Measurements from ENCODE around the gene EIF6. TPM values are rescaled to one million over a fixed set of nuclear protein-coding genes. Genes with fewer than 3 reads are reported as not detected.

EIF6 gene
- total RNA-seq, 1 experiment from 2014 or later, result 180 TPM

- H3K36me3 ChIP-seq (ENCODE audit: insufficient read depth, low read length, poor library complexity, severe bottlenecking), result peaks cover 36% of the 10 kb centered on the region
- no TSS peak for BruUV-seq (replicated peaks)
- no peaks in the 10 kb centered on the region for H3K9me3 ChIP-seq (ENCODE audit: low read depth, low read length, poor library complexity, severe bottlenecking)
- DNase-seq (ENCODE audit: low spot score), result no peak
- POLR2A ChIA-PET (ENCODE audit: low non-redundant PET), result interaction anchor here (0.6 kb wide), 1 partner anchor 912 kb away, joined by 7 read pairs; no protein-coding TSS in a partner anchor
- peaks cover 13% of the 10 kb centered on the region for H3K4me1 ChIP-seq (ENCODE audit: insufficient read depth, low read length, poor library complexity, severe bottlenecking)
- TF ChIP-seq CTCF (conservative IDR thresholded peaks at IDR 0.05; ENCODE audit: low read depth, low read length) (no peak), EZH2 (IDR thresholded peaks at IDR 0.05; ENCODE audit: borderline replicate concordance, low read depth, low read length, poor library complexity, severe bottlenecking) (no peak)
- no peaks in the 10 kb centered on the region for H3K27me3 ChIP-seq (replicated peaks; ENCODE audit: insufficient read depth, low read depth, low read length, poor library complexity)
- intact Hi-C loops (cut with micrococcal nuclease; ENCODE audit: unreplicated experiment), result no loop called here
- no peak overlapping the region for H3K27ac ChIP-seq (ENCODE audit: low read depth, low read length, poor library complexity, severe bottlenecking)
- no peak overlapping the region for H3K4me3 ChIP-seq (ENCODE audit: low read depth, low read length, poor library complexity, severe bottlenecking)
- CTCF ChIA-PET, result interaction anchor here (0.5 kb wide), 1 partner anchor 160 kb away, joined by 4 read pairs; no protein-coding TSS in a partner anchor
Observed at GRCh38 chr20:35279533-35280174, 4.9 kb downstream of the EIF6 start.

GRCh38 chr20:35279040-35279439 is 5.5 kb downstream of the EIF6 start:
- Histone ChIP-seq H3K27me3 (replicated peaks; ENCODE audit: insufficient read depth, low read depth, low read length, poor library complexity) (no peaks in the 10 kb centered on the region), H3K9me3 (ENCODE audit: low read depth, low read length, poor library complexity, severe bottlenecking) (no peaks in the 10 kb centered on the region), H3K27ac (ENCODE audit: low read depth, low read length, poor library complexity, severe bottlenecking) (no peak overlapping the region), H3K4me1 (ENCODE audit: insufficient read depth, low read length, poor library complexity, severe bottlenecking) (peaks cover 13% of the 10 kb centered on the region), H3K36me3 (ENCODE audit: insufficient read depth, low read length, poor library complexity, severe bottlenecking) (peaks cover 36% of the 10 kb centered on the region), H3K4me3 (ENCODE audit: low read depth, low read length, poor library complexity, severe bottlenecking) (no peak overlapping the region)
- no peak for TF ChIP-seq CTCF (conservative IDR thresholded peaks at IDR 0.05; ENCODE audit: low read depth, low read length)
- TF ChIP-seq EZH2 (IDR thresholded peaks at IDR 0.05; ENCODE audit: borderline replicate concordance, low read depth, low read length, poor library complexity, severe bottlenecking), result no peak
- DNase-seq (ENCODE audit: low spot score), result no peak
- intact Hi-C loops (cut with micrococcal nuclease; ENCODE audit: unreplicated experiment), result no loop called here
- CTCF ChIA-PET, result interaction anchor here (0.5 kb wide), 1 partner anchor 160 kb away, joined by 4 read pairs; no protein-coding TSS in a partner anchor
- POLR2A ChIA-PET (ENCODE audit: low non-redundant PET), result no interaction called here
- BruUV-seq (replicated peaks), result no TSS peak

GRCh38 chr20:35277531-35278395 is 6.8 kb downstream of the EIF6 start, which contains the start of gene MMP24OS:
Gene MMP24OS, minus strand, starts transcription at chr20:35278122. Its CDS starts 193 bp downstream, at chr20:35277929.
- Histone ChIP-seq H3K4me3 (ENCODE audit: low read depth, low read length, poor library complexity, severe bottlenecking) (peak within 1 kb of the TSS; percentile 75), H3K9me3 (ENCODE audit: low read depth, low read length, poor library complexity, severe bottlenecking) (no peaks in the 10 kb centered on the region), H3K27me3 (replicated peaks; ENCODE audit: insufficient read depth, low read depth, low read length, poor library complexity) (no peaks in the 10 kb centered on the region), H3K36me3 (ENCODE audit: insufficient read depth, low read length, poor library complexity, severe bottlenecking) (peaks cover 34% of the 10 kb centered on the region), H3K27ac (ENCODE audit: low read depth, low read length, poor library complexity, severe bottlenecking) (peak within 1 kb of the TSS; percentile 87), H3K4me1 (ENCODE audit: insufficient read depth, low read length, poor library complexity, severe bottlenecking) (peaks cover 6% of the 10 kb centered on the region)
- TF ChIP-seq EZH2 (IDR thresholded peaks at IDR 0.05; ENCODE audit: borderline replicate concordance, low read depth, low read length, poor library complexity, severe bottlenecking), result no peak
- 0 out of 2 replicates have a peak, but pooled peaks have one; percentile 23 for TF ChIP-seq CTCF (conservative IDR thresholded peaks at IDR 0.05; ENCODE audit: low read depth, low read length)
- intact Hi-C loops (cut with micrococcal nuclease; ENCODE audit: unreplicated experiment), result no loop called here
- ChIA-PET CTCF (interaction anchor here (0.6 kb wide), 1 partner anchor 12 kb away, joined by 10 read pairs; no protein-coding TSS in a partner anchor), POLR2A (ENCODE audit: low non-redundant PET) (interaction anchor here (0.6 kb wide), 2 partner anchors 20 to 21 kb away, joined by 3 read pairs; no protein-coding TSS in a partner anchor)
- BruUV-seq (replicated peaks), result no TSS peak
- peak; percentile 94 for DNase-seq (ENCODE audit: low spot score)
